Measurements from ENCODE around the gene FZD2.

DNA sequence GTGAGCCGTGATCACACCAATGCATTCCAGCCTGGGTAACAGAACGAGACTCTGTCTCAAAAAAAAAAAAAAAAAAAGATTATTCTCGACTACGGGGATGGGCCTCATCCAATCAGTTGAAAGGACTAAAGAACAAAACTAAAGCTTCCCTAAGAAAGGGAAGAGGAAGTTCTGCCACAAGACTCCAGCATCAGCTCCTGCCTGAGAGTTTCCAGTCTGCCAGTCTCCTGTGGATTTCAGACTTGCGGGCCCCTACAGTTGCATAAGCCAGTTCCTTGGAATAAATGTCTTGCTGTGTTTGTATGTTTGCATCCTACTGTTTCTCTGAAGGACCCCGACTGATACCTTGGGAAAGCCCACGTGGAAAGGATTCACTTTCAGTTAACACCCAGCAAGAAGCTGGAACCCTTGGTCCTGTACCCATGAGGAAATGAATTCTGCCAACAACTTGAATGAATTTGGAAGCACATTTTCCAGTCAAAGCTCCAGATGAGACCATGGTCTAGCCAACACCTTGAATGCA is 26.3 kb upstream of the FZD2 start:
- TF ChIP-seq, protein P1, sequence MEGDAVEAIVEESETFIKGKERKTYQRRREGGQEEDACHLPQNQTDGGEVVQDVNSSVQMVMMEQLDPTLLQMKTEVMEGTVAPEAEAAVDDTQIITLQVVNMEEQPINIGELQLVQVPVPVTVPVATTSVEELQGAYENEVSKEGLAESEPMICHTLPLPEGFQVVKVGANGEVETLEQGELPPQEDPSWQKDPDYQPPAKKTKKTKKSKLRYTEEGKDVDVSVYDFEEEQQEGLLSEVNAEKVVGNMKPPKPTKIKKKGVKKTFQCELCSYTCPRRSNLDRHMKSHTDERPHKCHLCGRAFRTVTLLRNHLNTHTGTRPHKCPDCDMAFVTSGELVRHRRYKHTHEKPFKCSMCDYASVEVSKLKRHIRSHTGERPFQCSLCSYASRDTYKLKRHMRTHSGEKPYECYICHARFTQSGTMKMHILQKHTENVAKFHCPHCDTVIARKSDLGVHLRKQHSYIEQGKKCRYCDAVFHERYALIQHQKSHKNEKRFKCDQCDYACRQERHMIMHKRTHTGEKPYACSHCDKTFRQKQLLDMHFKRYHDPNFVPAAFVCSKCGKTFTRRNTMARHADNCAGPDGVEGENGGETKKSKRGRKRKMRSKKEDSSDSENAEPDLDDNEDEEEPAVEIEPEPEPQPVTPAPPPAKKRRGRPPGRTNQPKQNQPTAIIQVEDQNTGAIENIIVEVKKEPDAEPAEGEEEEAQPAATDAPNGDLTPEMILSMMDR (conservative IDR thresholded peaks at IDR 0.05; ENCODE audit: low read depth, low read length) = no peak
- TF ChIP-seq EZH2 (IDR thresholded peaks at IDR 0.05; ENCODE audit: low read length, unreplicated experiment) = no peak

Measured in PC-3 (cell line).